Type B pancreatic cell (in vitro differentiated cells): ENCODE measurements around the gene MCM8. TPM values are rescaled to one million over a fixed set of nuclear protein-coding genes. Genes with fewer than 3 reads are reported as not detected.

Experiments used
- DNase-seq: peaks from one replicate; pipeline ENCODE4 v3.0.0; 2021; ENCODE audit warnings: mixed read lengths; ENCODE audit not compliant: unreplicated experiment; ENCODE audit errors: extremely low spot score
- H3K27ac Mint-ChIP-seq: 2 replicates; pipeline ENCODE4 v1.8.0; 2021; ENCODE audit warnings: mild to moderate bottlenecking, mixed read lengths
- H3K27me3 Mint-ChIP-seq: 2 replicates; pipeline ENCODE4 v1.8.0; 2021; ENCODE audit warnings: mixed read lengths
- H3K36me3 Mint-ChIP-seq: 2 replicates; pipeline ENCODE4 v1.8.0; 2021; ENCODE audit warnings: mixed read lengths
- H3K4me1 Mint-ChIP-seq: one replicate; pipeline ENCODE4 v1.8.0; 2021; ENCODE audit warnings: mixed read lengths; ENCODE audit not compliant: unreplicated experiment
- H3K4me3 Mint-ChIP-seq: 2 replicates; pipeline ENCODE4 v1.8.0; 2021; ENCODE audit warnings: mild to moderate bottlenecking, mixed read lengths
- H3K9me3 Mint-ChIP-seq: 2 replicates; pipeline ENCODE4 v1.8.0; 2021; ENCODE audit warnings: mixed read lengths
- CTCF ChIP-seq: fragments of 200-600 bp; sonication (generic); conservative IDR thresholded peaks from 2 replicates; pipeline ENCODE4 v1.5.0; 2021; ENCODE audit warnings: antibody characterized with exemption, mild to moderate bottlenecking
- total RNA-seq: library from RNA; stranded (reverse); gene quantifications from 2 replicates; pipeline ENCODE4 v1.2.1, GENCODE V29; 2021; ENCODE audit warnings: low replicate concordance

Gene MCM8
- total RNA-seq, 1 donor from 2014 or later = 19.9 TPM

GRCh38 chr20:5933802-5934436, 16.5 kb upstream of the MCM8 start:
- TF ChIP-seq CTCF = no peak
- Mint-ChIP-seq H3K36me3 (no peaks in the 10 kb centered on the region), H3K4me3 (no peak overlapping the region), H3K27me3 (peaks cover 32% of the 10 kb centered on the region), H3K4me1 (no peaks in the 10 kb centered on the region), H3K27ac (no peak overlapping the region), H3K9me3 (no peaks in the 10 kb centered on the region)
- no peak for DNase-seq

- peaks cover 8% of the 10 kb centered on the region for H3K36me3 Mint-ChIP-seq
- H3K4me1 Mint-ChIP-seq = no peaks in the 10 kb centered on the region
- TF ChIP-seq CTCF = no peak
Measured at GRCh38 chr20:5935384-5935783, 15.1 kb upstream of the MCM8 start.

GRCh38 chr20:5936238-5936637, 14.2 kb upstream of the MCM8 start:
- no peak overlapping the region for H3K4me3 Mint-ChIP-seq
- H3K27ac Mint-ChIP-seq = no peak overlapping the region
- H3K4me1 Mint-ChIP-seq = no peaks in the 10 kb centered on the region
- no peaks in the 10 kb centered on the region for H3K9me3 Mint-ChIP-seq
- TF ChIP-seq CTCF = no peak
- peaks cover 11% of the 10 kb centered on the region for H3K27me3 Mint-ChIP-seq
- H3K36me3 Mint-ChIP-seq = peaks cover 8% of the 10 kb centered on the region
- DNase-seq = no peak

More at GRCh38 chr20:5935384-5935783, 15.1 kb upstream of the MCM8 start:
- H3K9me3 Mint-ChIP-seq = no peaks in the 10 kb centered on the region
- peaks cover 19% of the 10 kb centered on the region for H3K27me3 Mint-ChIP-seq
- H3K27ac Mint-ChIP-seq = no peak overlapping the region
- no peak for DNase-seq
- no peak overlapping the region for H3K4me3 Mint-ChIP-seq

- H3K4me1 Mint-ChIP-seq = no peaks in the 10 kb centered on the region
- no peak for TF ChIP-seq CTCF
- no peaks in the 10 kb centered on the region for H3K9me3 Mint-ChIP-seq
Measured at GRCh38 chr20:5938456-5939029, 11.9 kb upstream of the MCM8 start.

GRCh38 chr20:5945963-5946362, 4.5 kb upstream of the MCM8 start:
- no peak for TF ChIP-seq CTCF
- H3K36me3 Mint-ChIP-seq = peaks cover 12% of the 10 kb centered on the region

More at GRCh38 chr20:5938456-5939029, 11.9 kb upstream of the MCM8 start:
- H3K27me3 Mint-ChIP-seq = peaks cover 3% of the 10 kb centered on the region
- no peak overlapping the region for H3K4me3 Mint-ChIP-seq
- DNase-seq = no peak
- H3K27ac Mint-ChIP-seq = no peak overlapping the region
- peaks cover 17% of the 10 kb centered on the region for H3K36me3 Mint-ChIP-seq

More at GRCh38 chr20:5945963-5946362, 4.5 kb upstream of the MCM8 start:
- H3K27me3 Mint-ChIP-seq = no peaks in the 10 kb centered on the region
- peaks cover 12% of the 10 kb centered on the region for H3K4me1 Mint-ChIP-seq
- no peaks in the 10 kb centered on the region for H3K9me3 Mint-ChIP-seq
- no peak overlapping the region for H3K27ac Mint-ChIP-seq
- DNase-seq = no peak
- no peak overlapping the region for H3K4me3 Mint-ChIP-seq
